ENCODE results near the gene MRPS31.
A peak's percentile ranks its signal among the peaks of the same experiment; 100 is the strongest.

The MRPS31 gene

GRCh38 chr13:40770934-40771618, at the start of gene MRPS31:
Gene MRPS31 (minus strand): TSS chr13:40771190. CDS start chr13:40771136, 54 bp downstream.
- H3K4me3 ChIP-seq (ENCODE audit: low read depth, low read length) = peak within 1 kb of the TSS; percentile 96
- peak; percentile 78 for DNase-seq (ENCODE audit: low read depth)

GRCh38 chr13:40819797-40820315, 48.9 kb upstream of the MRPS31 start:
- no peak overlapping the region for H3K4me3 ChIP-seq (ENCODE audit: low read depth, low read length)
- DNase-seq (ENCODE audit: low read depth) = no peak

GRCh38 chr13:40818926-40819325, 47.9 kb upstream of the MRPS31 start:
- no peak overlapping the region for H3K4me3 ChIP-seq (ENCODE audit: low read depth, low read length)
- no peak for DNase-seq (ENCODE audit: low read depth)

GRCh38 chr13:40814803-40815202, 43.8 kb upstream of the MRPS31 start:
- no peak for DNase-seq (ENCODE audit: low read depth)
- H3K4me3 ChIP-seq (ENCODE audit: low read depth, low read length) = no peak overlapping the region

GRCh38 chr13:40813667-40814454, 42.9 kb upstream of the MRPS31 start:
- no peak for DNase-seq (ENCODE audit: low read depth)
- H3K4me3 ChIP-seq (ENCODE audit: low read depth, low read length) = no peak overlapping the region

- DNase-seq (ENCODE audit: low read depth) = no peak
Observed at GRCh38 chr13:40812724-40813445, 41.9 kb upstream of the MRPS31 start.

GRCh38 chr13:40812102-40812501, 41.1 kb upstream of the MRPS31 start:
- no peak for DNase-seq (ENCODE audit: low read depth)

More at GRCh38 chr13:40812724-40813445, 41.9 kb upstream of the MRPS31 start:
- H3K4me3 ChIP-seq (ENCODE audit: low read depth, low read length) = no peak overlapping the region

GRCh38 chr13:40809471-40809870, 38.5 kb upstream of the MRPS31 start:
- DNase-seq (ENCODE audit: low read depth) = no peak
- no peak overlapping the region for H3K4me3 ChIP-seq (ENCODE audit: low read depth, low read length)

More at GRCh38 chr13:40812102-40812501, 41.1 kb upstream of the MRPS31 start:
- H3K4me3 ChIP-seq (ENCODE audit: low read depth, low read length) = no peak overlapping the region

- DNase-seq (ENCODE audit: low read depth) = no peak
Observed at GRCh38 chr13:40806241-40806640, 35.3 kb upstream of the MRPS31 start.

GRCh38 chr13:40803316-40803715, 32.3 kb upstream of the MRPS31 start:
- no peak for DNase-seq (ENCODE audit: low read depth)
- H3K4me3 ChIP-seq (ENCODE audit: low read depth, low read length) = no peak overlapping the region

More at GRCh38 chr13:40806241-40806640, 35.3 kb upstream of the MRPS31 start:
- no peak overlapping the region for H3K4me3 ChIP-seq (ENCODE audit: low read depth, low read length)

- DNase-seq (ENCODE audit: low read depth) = no peak
Observed at GRCh38 chr13:40801255-40802217, 30.5 kb upstream of the MRPS31 start.

GRCh38 chr13:40800559-40800958, 29.6 kb upstream of the MRPS31 start:
- no peak for DNase-seq (ENCODE audit: low read depth)

More at GRCh38 chr13:40801255-40802217, 30.5 kb upstream of the MRPS31 start:
- H3K4me3 ChIP-seq (ENCODE audit: low read depth, low read length) = no peak overlapping the region

GRCh38 chr13:40799508-40799907, 28.5 kb upstream of the MRPS31 start:
- H3K4me3 ChIP-seq (ENCODE audit: low read depth, low read length) = no peak overlapping the region
- DNase-seq (ENCODE audit: low read depth) = no peak

More at GRCh38 chr13:40800559-40800958, 29.6 kb upstream of the MRPS31 start:
- H3K4me3 ChIP-seq (ENCODE audit: low read depth, low read length) = no peak overlapping the region

GRCh38 chr13:40798380-40798779, 27.4 kb upstream of the MRPS31 start:
- no peak for DNase-seq (ENCODE audit: low read depth)
- H3K4me3 ChIP-seq (ENCODE audit: low read depth, low read length) = no peak overlapping the region

GRCh38 chr13:40796649-40797048, 25.7 kb upstream of the MRPS31 start:
- no peak for DNase-seq (ENCODE audit: low read depth)
- no peak overlapping the region for H3K4me3 ChIP-seq (ENCODE audit: low read depth, low read length)

- no peak overlapping the region for H3K4me3 ChIP-seq (ENCODE audit: low read depth, low read length)
- DNase-seq (ENCODE audit: low read depth) = no peak
Observed at GRCh38 chr13:40794414-40795368, 23.7 kb upstream of the MRPS31 start.

GRCh38 chr13:40793339-40793738, 22.3 kb upstream of the MRPS31 start:
- no peak overlapping the region for H3K4me3 ChIP-seq (ENCODE audit: low read depth, low read length)
- DNase-seq (ENCODE audit: low read depth) = no peak

Data from skeletal muscle cell (primary cell).